NCI-H2196 (cell line): ENCODE data around the gene SLC11A1.

Source experiments
- DNase-seq: peaks from one replicate; lab custom pipeline; 2025; ENCODE audit not compliant: unreplicated experiment; lab: John Stamatoyannopoulos, UW

The SLC11A1 gene

DNA sequence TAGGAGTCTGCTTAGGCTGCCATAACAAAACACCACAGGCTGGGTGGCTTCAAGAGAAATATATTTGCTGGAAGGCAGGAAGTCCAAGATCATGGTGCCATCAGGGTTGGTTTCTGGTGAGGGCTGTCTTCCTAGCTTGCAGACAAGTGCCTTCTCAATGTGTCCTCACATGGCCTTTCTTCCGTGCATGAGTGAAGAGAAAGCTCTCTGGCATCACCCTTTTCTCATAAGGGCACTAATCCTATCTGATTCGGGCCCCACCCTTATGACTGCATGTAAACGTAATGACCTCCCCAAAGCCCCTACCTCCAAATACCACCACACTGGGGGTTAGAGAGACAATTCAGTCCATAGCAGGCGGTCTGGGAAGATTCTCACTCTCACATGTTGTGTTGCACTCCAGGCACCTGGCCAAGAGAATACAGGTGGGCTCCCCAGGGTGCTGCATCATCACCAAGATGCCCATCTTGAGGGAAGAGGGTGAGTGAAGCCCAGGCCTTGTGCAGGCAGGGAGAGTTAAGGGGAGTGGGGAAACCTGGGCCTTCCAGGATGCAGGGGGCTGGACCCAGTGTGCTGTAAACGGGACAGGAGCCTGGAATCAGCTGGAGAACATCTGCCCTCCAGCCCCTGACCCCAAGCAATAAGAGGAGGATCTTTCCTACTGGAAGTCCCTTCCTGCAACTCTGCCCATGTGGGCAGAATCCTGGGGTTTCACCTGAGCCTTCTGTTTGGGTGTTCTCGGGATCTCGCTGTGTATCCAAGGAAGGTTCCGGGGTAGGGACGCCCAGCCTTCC is 15.3 kb upstream of the SLC11A1 start:
- no peak for DNase-seq

DNA sequence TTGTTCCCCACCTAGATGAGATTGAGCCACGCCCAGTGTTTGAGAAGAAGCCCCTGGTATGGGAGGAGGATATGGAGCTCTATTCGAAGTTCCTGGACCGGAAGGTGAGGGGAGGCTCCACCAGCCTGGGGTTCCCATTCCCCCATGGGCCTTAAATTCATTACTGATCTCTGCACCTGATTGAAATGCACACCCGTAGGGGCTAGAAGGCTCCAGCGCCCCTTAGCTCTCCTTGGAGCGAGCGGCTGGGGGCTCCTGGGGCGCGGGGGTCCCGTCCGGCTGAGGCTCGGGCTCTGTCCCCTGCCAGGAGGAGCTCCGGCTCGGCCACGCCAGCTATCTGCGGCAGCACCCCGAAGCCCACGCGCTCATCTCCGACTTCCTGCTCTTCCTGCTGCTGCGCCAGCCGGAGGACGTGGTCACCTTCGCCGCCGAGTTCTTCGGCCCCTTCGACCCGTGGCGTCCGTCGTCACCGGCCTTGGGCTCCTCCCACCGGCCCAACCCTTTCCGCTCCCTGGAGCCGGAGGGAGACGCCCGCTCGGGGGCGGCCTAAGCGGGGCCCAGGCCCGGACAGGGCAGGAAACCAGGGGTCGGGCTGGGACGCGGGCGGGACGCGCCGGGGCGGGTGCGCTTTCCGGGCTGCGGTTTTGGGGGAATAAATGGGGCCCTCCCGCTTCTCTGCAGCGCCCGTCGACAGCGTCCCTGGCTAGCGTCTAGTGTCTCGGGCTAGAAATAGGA is 14.5 kb upstream of the SLC11A1 start:
- no peak for DNase-seq

DNA sequence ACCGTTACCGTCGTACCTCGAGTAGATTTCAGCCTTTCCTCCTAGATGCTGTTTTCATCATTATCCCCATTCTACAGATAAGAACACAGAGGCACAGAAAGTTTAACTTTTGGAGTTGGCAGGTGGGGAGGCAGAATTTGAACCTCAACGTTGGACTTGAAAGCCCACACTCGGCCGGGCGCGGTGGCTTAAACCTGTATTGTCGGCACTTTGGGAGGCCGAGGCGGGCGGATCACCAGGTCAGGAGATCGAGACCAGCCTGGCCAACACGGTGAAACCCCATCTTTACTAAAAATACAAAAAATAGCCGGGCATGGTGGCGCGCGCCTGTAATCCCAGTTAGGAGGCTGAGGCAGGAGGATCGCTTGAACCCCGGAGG is 13.9 kb upstream of the SLC11A1 start:
- no peak for DNase-seq

DNA sequence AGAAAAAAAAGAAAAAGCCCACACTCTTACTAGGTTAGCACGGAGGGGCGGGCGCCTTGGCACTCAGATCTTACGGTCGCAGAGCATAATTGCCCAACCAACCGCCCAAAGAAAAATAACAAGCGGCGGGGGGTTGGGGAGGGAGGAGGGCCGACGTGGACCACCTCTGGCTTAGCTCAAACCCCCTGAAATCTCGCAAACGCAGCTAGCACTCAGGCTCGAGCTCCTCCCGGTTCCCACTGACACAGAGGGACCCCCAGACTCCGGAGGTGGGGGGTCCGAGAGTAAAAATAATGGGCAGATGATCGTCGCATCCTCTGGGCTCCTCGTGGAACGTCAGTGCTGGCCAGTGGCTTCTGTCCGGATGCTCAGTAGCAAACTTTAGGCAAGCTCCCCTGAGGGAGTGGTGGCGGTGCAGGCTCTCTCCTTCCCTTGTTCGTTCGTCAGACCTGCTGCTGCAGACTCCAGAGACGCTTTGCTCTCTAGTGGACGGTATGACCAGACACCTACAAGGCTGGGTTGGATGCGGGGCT is 13.4 kb upstream of the SLC11A1 start:
- DNase-seq, result no peak

DNA sequence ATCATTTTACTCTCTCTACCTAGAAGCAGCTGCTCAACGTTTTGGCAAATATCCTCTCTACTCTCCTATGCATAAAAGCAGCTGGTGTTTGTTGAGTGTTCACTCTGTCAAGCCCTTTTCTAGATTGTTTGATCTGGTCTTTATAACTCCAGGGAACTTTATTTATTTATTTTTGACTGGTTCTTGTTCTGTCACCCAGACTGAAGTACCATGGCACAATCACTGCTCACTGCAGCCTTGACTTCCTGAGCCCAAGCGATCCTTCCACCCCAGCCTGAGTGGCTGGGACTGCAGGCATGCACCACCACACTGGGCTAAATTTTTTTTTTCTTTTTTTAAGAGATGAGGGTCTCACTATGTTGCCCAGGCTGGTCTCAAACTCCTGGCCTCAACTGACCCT is 12.7 kb upstream of the SLC11A1 start:
- DNase-seq, result no peak

DNA sequence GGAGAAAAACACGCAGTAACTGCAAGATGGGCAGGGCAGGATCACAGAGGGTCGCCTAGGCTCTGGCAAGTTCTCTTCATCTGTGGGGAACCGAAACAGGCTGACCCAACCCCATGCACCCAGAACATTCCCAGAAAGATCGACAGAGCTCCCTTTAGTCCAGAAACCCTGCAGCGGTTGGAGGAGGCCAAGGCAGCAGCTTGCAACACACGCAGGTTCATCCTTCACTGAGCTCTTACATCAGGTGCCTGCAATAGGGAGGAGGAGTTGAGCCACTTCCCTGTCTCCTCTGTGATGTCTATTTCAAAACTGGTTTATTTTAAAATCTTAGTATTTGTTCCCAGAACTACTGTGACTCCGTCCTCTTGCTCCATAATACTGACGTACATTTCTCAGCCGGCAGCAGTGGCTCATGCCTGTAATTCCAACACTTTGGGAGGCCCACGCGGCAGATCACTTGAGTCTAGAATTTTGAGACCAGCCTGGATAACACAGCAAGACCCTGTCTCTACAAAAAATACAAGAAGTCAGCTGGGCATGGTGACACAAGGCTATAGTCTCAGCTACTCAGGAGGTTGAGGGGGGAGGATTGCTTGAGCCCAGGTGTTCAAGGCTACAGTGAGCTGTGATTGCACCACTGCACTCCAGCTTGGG is 11.5 kb upstream of the SLC11A1 start:
- DNase-seq, result no peak

DNA sequence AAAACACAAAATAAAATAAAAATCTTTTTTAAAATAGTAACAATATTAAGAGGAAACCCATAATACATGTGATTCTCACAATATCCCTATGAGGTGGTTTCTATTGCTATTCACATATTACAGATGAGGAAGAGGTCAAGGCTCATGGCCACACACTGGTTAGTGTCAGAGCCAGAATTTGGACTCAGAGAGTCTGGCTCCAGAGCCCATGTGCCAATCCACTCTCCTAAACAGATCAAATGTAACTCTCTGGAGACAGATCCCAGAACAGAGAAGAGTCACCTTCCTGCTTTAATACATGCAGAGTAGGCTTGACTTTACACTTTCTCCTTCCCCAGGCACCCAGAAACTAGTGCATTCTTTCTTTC is 10.1 kb upstream of the SLC11A1 start:
- DNase-seq, result no peak

DNA sequence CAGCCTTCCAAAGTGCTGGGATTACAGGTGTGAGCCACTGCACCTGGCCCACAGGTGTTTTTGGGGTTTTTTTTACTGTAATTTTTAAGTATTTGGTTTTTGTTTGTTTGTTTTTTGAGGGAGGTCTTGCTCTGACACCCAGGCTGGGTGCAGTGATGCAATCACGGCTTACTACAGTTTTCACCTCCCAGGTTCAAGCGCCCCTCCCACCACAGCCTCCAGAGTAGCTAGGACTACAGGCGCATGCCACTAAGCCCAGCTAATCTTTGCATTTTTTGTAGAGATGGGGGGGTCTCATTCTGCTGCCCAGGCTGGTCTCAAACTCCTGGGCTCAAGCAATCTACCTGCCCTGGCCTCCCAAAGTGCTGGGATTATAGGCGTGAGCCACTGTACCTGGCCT is 7.3 kb upstream of the SLC11A1 start:
- no peak for DNase-seq

DNA sequence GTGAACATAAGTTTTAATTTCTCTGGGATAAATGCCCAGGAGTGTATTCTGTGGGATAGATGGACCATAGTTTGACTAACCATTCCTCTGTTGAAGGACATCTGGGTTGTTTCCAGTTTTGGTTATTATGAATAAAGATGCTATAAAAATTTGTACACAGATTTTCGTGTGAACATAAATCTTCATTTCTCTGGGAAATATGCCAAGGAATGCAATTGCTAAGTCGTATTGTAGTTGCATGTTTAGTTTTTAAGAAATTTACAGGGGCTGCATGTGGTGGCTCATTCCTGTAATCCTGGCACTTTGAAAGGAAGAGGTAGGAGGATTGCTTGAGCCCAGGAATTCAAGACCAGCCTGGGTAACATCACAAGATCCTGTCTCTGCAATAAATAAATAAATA is 6.9 kb upstream of the SLC11A1 start:
- DNase-seq, result no peak

DNA sequence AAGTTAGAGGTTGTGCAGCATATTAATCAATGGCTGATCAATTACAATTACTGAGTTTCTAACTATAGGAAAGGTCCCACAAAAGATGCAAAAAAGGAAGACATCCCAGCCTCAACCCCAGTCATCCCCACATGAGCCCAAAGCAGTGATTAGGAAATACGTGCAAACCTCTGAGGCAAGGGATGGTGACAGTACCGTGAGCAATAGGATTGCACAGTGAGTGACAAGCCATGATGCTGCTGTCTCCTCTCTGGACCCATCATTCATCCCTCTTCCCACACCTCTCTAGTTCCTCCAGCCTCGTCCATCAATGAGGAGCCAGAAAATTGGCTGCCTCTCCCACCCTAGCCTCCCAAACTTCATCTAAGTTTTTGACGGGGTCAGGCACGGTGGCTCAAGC is 4.0 kb upstream of the SLC11A1 start:
- DNase-seq, result no peak

DNA sequence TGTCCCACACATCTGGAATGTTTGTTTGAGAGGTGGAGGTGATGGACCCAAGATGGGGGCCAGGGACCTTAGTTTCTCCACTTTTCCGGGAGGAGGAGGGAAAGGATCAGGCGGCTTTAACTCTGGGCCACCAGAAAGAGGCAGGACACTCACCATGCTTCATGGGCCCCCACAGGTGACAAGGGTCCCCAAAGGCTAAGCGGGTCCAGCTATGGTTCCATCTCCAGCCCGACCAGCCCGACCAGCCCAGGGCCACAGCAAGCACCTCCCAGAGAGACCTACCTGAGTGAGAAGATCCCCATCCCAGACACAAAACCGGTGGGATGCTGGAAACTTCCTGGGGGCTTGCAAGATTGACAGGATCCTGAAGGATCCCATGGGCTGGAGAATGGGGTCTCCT is 712 bp downstream of the SLC11A1 start:
- no peak for DNase-seq

DNA sequence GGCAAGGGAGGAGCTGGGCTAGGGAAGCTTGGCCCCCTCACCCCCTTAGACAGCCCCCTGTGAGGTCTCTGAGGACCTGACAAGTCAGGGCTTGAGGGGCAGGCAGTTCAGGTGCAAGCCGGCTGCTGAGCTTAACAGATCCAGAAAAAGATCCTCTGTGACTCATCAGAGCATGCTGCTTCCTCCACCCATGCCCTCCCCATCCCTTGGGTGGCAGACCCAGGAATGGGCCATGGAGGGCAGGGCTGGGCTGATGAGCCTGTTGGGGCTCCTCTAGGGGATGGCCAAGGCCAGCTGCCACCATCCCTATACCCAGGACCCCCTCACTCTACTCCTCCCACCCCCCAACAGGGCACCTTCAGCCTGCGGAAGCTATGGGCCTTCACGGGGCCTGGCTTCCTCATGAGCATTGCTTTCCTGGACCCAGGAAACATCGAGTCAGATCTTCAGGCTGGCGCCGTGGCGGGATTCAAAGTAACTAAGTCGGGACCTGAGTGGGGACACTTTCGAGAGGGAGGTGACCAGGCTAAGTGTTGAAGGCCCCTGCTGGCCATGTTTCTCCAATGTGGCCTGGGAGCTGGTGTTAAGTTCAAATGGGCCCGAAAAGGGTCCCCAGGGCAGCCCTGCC is 1.9 kb downstream of the SLC11A1 start:
- no peak for DNase-seq

DNA sequence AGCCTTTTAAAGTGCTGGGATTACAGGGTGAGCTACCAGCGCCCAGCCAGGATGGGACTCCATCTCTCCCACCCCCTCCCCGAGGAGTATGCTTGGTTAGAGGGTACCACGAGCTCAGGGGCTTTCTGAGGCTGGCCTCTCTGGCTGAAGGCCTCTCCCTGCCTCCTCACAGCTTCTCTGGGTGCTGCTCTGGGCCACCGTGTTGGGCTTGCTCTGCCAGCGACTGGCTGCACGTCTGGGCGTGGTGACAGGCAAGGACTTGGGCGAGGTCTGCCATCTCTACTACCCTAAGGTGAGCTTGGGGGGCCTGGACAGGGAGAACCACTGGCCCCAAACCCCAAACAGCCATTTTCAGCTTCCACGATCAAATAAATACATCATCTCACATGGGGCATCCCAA is 2.9 kb downstream of the SLC11A1 start:
- no peak for DNase-seq

DNA sequence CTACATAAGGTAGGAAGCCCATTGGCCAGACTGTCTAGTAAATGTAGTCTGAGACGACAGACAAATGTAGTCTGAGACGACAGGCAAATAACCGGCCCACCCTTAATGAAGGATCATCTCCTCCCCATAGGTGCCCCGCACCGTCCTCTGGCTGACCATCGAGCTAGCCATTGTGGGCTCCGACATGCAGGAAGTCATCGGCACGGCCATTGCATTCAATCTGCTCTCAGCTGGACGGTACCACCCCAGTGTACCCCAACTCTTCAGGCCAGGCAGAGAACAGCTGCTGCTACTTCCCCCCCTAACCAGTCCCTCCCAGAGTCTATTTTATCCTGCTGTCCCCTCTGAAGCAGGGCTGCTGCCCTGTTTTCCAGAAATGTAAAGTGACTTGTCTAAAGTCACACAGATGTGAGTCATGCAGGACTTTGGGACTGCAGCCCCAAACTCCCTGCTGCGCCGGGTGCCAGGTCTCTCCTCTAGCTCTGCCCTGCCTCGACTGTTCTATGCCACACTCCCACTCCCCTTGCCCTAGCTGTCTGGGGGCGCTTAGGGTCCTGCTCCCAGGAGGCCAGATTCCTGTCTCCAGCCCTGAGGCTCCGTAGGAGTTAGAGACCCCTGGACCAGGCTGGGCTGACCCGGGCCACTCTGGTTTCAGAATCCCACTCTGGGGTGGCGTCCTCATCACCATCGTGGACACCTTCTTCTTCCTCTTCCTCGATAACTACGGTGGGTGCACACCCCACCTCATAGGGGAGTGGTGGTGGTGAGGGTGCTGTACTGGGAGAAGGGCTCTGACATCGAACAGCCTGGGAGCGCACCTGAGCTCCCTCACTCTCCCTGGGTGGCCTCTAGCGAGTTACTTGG is 4.7 kb downstream of the SLC11A1 start:
- DNase-seq, result no peak

DNA sequence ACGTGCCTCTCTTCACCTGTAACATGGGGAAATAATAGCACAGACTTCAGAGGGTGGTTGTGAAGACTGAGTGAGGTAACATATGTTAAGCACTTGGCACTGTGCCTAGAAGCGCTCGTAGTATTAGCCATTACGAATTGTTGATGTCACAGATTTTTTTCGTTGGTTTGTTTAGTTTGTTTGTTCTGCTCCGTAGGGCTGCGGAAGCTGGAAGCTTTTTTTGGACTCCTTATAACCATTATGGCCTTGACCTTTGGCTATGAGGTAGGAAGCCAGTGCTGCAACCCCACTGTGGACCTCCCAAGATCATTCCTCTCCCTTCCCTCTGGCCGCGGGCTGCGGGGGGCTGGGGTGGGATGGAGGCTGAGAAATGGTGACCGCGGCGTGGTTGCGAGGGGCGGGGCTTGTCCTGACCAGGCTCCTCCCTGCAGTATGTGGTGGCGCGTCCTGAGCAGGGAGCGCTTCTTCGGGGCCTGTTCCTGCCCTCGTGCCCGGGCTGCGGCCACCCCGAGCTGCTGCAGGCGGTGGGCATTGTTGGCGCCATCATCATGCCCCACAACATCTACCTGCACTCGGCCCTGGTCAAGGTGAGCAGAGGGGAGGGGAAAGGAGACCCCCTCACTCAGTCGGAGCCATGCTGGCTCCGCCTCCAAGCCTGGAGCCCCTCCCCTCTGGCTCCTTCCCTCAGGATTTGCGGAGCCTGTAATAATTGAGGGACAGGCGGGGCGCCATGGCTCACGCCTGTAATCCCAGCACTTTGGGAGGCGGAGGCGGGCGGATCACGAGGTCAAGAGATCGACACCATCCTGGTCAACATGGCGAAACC is 5.5 kb downstream of the SLC11A1 start:
- DNase-seq, result peak; percentile 73

DNA sequence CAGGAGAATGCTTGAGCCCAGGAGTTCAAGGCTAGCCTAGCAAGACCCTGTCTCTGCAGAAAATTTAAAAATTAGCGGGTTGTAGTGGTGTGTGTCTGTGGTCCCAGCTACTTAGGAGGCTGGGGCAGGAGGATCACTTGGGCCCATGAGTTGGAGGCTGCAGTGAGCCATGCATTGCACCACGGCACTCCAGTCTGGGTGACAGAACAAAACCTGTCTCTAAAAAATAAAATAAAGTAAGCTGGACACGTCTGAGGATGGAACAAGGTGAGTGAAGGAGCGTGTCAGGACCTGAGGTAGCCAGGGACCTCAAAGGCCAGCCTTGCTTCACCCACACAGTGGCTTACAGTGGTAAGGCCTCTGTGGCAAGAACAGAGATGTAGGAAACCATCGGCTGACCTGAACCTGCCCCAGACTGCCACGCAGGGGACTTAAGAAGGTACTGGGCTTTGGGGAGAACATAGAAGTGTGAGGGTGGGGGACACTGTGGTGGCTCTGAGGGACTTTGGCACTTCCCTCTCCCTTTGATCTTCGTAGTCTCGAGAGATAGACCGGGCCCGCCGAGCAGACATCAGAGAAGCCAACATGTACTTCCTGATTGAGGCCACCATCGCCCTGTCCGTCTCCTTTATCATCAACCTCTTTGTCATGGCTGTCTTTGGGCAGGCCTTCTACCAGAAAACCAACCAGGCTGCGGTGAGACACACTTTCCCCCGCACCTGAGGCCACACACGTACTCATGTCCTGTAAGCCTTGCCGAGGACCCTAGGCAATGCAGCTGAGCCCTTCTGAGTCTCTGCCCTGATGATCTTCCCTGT is 7.5 kb downstream of the SLC11A1 start:
- DNase-seq, result no peak

DNA sequence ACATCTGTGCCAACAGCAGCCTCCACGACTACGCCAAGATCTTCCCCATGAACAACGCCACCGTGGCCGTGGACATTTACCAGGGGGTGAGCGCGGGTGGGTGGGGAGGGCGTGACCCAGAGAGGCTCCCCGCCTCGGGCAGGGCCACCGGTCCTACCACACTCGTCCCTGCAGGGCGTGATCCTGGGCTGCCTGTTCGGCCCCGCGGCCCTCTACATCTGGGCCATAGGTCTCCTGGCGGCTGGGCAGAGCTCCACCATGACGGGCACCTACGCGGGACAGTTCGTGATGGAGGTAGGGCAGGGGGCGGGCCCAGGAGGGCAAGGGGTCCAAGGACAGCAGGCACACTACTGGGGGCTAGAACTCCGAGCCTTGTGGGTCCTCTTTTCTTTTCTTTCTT is 9.1 kb downstream of the SLC11A1 start:
- no peak for DNase-seq

DNA sequence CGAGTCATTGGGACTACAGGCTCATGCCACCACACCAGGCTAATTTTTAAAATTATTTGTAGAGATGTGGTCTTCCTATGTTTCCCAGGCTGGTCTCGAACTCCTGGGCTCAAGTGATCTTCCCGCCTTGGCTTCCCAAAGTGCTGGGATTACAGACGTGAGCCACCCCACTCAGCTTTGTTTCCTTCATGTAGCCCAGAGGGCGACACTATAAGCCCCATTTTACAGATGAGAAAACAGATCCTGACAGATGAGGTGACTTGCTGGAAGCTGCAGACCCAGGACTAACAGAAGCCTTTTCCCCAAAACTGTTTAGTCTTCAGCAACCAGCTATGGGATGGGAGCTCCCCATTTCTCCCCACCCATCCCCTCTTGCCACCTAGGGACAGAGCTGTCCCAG is 10.4 kb downstream of the SLC11A1 start:
- DNase-seq, result no peak

DNA sequence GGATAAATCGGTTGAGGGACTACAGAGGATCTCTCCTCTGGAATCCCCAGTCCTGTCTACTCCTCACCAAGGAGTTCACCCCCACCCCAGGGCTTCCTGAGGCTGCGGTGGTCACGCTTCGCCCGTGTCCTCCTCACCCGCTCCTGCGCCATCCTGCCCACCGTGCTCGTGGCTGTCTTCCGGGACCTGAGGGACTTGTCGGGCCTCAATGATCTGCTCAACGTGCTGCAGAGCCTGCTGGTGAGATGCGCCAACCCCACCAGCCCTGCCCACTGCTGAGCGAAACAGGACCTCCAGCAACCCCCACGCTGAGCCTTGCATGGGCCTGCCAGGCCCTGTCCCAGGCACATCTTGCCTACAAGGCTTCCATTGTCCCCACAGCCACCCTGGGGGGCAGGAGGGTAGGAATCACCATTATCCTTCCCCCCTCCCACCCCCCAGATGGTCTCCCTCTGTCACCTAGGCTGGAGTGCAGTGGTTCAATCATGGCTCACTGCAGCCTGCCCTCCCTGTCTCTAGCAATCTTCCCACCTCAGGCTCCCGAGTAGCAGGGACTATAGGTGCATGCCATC is 10.9 kb downstream of the SLC11A1 start:
- DNase-seq, result no peak
